Measurements from ENCODE around the gene ANKEF1.

ANKEF1 gene

DNA sequence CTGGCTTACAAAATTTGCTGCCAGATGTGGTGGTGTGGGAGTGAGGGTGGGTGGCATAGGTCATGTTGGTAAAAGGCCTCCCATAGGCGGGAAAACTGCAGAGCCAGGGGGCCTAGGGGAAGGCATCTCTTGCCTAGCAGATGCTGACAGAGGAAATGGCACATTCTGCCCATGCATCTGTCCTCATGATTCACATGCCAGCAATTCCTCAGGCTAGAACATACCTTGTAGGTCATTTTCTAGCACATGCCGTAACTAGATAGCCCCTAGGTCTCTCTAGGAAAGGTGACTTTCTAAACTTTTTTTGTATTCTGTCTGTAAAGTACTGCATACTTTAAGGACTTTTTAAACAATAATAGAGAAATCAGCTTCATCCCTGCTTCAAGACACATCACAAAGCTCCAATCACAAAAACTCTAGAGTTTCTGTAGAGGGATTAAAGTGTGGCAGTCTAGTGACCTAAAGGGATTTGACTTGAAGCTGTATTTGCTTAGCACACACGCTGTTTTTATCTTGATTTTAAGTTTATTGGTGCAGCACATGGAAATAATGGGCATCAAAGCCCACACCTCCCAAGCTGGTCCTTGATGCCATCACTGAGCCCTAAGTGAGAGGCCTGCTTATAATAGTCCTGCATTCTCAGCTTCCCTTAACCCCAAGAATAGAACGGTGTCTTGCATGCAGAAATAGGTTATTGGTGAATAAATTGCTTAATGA, 55.2 kb downstream of the ANKEF1 start:
- no peak for DNase-seq (ENCODE audit: low read depth)

DNA sequence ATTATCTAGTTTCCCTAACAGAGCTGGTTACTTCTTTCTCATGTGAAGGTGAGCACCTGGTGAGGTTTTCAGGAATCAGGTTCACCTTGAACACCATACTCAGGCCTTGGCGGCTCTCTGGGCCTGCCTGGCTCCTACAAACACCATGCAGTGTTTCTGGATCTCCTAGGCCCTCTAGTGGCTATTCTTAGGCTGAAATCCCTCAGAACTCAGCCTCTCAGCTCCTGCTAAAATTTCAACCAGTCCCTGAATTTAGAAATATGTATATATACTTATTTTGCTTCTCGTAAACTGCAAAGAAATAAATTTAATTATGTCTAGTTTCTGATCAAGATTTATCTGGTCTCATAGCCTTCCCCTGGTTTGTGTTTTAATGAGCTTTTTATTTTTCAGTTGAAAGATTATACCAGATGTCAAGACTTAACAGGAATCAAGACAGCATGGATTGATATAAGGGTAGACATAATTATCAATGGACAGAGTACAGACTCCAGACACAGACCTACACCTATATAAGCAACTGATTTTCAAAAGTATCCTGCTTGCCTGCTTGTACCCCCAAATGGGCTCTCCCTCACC, 55.9 kb downstream of the ANKEF1 start:
- DNase-seq (ENCODE audit: low read depth): peak; percentile 61

DNA sequence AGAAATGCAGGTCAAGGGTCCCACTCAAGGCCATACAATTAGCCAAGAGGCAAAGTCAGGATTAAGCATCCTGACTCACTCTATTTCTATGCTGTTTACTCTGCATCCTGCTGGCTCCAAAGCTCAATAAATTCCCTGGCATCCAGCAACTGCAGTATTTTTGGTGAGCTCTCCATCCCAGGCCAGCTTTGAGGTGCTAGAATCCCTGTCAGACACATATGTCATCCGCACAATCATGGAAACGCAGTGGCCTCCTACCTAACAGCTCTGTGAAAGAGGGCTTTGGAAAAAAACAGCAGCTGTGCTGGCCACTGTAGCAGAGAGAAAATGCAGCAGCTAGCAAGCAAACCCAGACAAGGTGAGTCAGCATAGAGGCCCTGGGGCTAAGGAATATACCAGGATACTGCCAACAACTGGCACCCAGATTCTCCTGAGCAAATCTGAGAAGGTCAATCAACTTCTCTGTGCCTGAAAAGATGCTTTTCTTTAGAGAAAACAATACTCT, 58.4 kb downstream of the ANKEF1 start:
- peak; percentile 65 for DNase-seq (ENCODE audit: low read depth)

DNA sequence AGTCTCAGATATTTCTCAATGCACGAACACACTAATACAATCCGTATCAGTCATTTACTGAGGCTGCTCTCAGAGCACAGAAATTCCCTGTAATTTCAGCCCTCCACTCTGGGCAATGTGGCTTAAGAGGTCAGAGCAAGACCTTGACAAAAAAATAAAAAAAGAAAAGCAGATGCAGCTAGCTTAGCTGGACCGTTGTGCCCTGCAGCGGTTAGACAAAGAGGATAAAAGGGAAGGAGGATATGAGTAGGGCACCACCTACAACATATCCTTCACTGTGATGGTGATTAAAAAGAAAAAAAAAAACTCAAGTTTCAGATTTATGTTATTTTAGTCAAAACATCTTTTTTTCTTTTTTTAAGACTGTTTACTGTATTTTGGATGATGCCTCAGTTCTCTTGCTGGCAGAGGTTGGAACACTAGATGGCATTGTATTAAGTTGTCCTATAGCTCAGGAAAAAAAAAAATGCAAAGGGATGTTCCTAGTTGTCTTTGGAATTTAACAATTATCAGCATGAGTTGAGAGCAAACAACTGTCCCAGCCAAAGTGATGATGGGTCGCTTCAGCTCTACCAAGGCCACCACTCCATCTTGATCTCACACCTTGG, 59.9 kb downstream of the ANKEF1 start:
- no peak for DNase-seq (ENCODE audit: low read depth)

DNA sequence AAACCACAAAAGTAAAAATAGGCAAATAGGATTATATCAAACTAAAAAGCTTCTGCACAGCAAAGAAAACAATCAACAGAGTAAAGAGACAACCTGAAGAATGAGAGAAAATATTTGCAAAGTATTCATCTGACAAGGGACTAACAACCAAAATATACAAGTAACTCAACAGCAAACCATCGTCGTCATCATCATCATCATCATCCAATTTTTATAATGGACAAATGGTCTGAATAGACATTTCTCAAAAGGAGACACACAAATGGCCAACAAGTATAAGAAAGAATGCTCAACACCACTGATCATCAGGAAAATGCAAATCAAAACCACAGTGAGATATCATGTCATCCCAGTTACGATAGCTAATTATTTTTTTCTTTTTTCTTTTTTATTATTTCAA, 62.0 kb downstream of the ANKEF1 start:
- DNase-seq (ENCODE audit: low read depth): no peak

DNA sequence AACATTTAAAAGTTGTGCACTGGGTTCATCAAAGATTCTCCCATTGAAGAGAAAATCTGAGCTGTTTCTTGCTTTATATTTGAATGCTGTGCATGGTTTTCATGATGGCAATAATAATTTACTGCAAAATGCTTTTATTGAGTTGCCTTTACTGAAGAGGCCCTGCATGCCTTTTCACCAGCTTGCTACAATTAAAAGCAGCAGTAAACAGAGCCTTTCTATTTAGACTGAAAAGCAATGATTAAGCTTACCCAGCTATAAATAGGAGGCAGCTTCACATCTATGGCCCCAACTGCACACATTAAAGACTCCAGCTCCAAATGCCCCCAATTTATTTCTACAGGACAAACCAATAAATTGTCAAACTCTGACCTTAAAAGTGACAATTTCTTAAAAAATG, 70.3 kb downstream of the ANKEF1 start:
- DNase-seq (ENCODE audit: low read depth): no peak

Measured in iris pigment epithelial cell (primary cell).